ENCODE results near the gene HSD17B12. TPM values are rescaled to one million over a fixed set of nuclear protein-coding genes. Genes with fewer than 3 reads are reported as not detected.

HSD17B12 gene
- total RNA-seq, 1 experiment from 2014 or later: 71.3 TPM

Other genes starting within 250 kb of the HSD17B12 start
- 39.2 and 46.7 TPM in 2 replicates for gene ALKBH3, start 200.1 kb downstream of the HSD17B12 start, total RNA-seq (2014; rRNA removed; shearing (Covaris generic))